Globus pallidus (tissue), 1 donor: Measurements from ENCODE around the gene SERTAD4.
A peak's percentile ranks its signal among the peaks of the same experiment; 100 is the strongest.
"Not testable (repeated sequence)": the region's sequence is repeated elsewhere in the genome, so short reads cannot be mapped to it uniquely, and the experiment has no call there.

Experiments
- DNase-seq: peaks from one replicate; pipeline ENCODE4 v3.0.0-alpha.2; 2015; ENCODE audit warnings: low spot score

Gene SERTAD4

DNA sequence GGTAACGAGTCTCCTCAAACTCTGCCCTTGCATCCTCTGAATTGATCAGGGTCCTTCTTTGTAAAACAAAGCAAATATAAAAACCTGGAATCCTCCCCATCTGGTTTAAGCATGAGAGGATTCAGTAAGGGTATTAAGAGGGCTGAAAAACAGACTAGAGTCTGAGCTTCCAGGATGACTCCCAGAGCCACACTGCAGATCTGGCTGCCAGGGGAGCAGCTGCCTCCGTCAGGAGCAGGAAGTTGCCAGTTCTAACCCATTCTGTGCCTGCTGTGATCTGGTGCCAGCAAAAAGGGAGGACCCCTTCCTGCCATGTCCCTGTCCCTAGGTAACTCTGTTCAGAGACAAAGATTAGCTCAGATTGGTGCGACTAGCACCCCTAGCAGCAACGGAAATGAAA, 27.5 kb downstream of the SERTAD4 start:
- DNase-seq = no peak

DNA sequence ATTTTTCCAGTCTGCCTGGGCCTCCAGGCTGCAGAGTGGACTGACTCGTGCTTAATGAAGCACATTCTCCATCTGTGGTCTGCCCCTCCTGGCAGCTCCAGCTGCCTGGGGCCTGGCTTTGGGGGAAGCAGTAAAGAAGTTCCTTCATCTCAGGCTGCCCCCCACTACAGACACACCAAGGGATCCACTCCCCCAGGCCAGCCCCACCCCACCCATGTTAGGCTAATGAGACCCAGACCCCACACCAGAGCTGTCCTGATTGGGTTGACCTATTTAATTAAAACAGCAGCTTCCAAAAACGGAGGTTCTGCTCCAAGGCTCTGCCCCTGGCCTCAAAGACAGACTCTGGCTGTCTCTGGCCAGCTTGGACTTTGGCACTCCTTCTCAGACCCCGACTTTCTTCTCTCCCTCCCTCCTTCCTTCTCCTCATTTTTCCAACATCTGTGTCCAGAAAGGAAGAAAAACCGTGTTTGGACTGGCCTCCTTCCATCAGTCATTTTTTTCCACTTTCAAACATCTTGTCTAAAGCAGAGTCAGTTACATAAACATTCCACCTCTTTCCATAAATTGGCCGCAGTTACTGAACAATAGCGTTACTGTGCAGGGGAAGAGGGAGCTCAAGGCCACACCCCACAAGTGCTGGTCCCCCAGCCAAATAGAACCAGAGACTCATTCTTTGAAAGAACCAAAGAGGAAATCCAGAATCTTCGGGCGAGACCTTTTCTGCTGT, 29.7 kb downstream of the SERTAD4 start:
- DNase-seq = peak; percentile 52

DNA sequence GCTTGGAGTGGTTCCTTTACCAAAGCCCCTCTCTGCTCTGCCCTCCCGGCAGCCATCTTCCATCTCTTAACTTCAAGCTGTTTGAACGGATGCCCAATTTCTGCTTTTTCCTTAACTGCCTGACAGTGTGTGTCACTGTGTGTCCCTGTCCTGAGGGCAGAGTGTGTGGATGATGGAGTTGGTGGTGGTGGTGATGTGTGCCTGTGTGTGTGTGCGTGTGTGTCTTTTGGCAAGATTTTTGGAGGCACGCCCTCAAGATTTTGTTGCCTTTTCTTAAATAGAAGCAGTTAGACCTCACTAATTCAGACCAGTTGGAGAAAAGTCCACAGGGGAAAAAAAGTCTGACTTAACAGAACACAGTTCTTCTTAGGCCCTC, 30.3 kb downstream of the SERTAD4 start:
- DNase-seq = no peak

DNA sequence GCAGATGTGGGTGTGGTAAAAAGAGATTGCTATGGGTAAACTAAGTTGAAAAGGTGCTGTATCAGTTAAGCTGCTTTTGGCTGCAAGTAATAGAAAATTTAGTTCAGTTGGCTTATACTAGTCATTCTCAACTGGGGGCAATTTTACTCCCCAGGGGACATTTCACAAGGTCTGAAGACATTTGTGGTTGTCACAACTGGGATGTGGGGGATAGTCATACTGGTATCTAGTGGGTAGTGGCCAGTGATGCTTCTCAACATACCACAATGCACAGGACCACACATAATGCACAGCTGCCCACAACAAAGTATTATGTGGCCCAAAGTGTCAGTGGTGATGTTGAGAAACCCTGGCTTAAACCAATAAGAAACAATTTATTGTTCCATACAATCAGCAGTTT, 31.4 kb downstream of the SERTAD4 start:
- DNase-seq = no peak

DNA sequence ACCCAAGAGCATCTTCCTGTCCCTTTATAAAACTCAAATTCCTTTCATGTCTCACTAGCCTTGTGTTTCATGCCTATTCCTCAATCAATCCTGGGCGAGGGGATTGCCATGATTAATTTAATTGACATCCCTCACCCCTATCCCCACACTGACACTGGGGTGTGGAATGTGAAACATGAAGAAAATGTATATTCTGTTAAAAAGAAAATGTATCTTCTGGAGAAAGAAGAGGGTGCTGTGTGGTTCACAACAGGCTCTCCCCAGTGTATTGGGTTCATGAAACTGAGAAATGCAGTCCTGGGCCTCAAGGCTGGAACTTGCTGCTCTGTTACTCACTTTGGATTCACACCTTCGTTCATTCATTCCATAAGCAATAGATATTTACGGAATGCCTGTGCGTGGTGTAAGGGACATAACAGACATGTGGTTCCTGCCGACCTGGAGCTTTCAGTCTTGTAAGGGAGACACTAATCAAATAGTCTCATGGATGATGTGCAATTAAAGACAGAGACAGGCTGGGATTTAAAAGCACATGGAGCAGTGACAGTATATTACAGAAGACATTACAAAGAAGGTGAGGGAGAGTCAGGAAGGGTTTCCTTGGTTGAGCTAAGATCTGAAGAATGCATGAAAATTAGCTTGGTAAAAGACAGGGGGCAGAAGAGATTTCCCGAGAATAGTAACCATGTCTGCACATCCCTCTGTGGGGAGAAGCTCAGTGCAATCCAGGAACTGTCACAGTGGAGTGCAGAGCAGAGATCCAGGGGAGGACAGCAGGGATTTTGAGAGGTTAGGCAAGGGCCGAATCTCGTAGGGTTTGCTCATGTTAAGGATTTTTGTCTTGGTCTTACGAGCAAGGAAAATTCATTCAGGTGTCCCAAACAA, 32.1 kb downstream of the SERTAD4 start:
- DNase-seq = no peak

DNA sequence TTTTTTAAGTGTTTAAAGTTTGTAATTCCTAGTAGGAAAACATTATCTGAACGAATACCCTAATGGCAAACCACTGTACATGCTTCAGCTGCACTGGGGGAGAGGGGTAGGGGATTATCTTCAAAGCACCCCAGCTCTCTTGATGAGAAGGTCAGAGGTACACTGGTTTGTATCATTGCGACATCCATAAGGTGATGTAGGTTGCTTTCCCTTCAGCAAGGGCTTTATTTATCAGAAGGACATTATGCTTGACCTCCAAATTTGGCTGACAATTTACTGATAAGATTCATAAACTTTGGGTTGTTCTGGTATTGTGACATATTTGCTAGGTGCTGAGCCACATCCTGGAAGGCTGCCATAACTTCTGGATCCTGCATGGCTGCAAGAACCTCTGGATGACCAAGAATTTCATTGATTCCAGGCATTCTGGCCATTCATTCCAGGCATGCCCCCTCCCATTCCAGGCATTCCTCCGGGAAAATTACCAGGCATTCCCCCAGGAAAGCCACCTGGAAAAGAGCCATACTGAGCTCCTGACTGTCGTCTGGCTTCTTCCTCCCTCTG, 32.9 kb downstream of the SERTAD4 start:
- DNase-seq = not testable (repeated sequence)

DNA sequence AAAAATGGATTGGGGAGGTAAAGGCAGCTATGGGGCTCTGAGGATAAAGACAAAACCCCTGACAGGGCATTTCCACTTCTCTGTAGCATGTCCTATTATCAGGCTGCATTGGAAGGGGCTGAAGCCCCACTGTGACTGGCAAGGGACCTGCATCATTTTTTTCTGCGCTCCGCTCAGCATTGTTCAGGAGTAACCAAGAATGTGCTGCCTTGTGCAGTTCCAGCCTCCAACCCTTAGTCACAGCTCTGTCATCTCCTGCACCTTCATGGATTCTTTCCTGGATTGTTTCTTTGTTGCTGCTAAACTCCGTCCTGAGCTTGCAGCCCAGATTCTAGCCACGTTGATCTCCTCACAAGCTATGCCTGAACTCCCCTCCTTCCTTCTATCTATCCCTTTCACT, 37.4 kb downstream of the SERTAD4 start:
- DNase-seq = no peak

DNA sequence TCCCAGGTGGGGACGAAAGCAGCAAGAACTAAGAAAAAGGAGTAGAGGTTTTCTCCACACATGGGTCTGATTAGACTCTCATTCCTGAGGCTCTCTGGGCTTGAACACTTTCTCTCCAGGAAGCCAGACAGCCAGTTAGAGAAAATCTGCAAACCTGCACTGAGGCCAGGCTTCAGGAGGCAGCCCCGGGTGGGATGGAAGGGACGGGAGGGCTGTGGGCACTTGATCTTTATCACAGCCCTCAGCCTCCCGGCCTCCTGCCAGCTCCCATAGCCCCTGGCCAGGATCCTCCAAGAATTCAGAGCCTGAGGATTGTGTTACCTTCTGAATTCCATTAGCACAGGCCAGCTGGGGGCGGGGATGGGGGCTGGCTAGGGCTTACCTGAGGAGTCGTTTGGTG, 40.1 kb downstream of the SERTAD4 start:
- DNase-seq = no peak

DNA sequence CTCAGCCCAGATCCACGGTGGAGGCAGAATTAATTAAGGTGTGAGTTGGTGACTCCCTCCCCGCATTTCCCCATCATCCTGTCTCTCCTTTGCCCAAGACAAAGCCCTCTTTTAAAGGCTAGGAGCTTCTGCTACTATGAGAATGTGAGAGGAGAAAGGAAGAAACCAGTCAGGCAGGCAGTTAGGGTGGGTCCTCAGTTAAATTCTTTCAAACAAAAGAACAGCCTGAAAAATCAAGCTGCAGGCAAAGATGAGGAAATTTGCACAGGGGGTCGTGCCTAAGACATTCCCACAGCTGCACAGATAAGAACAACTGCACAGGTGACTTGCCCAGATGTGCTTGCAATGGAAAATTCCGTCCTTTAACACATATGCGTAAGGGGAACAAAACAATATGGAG, 47.6 kb downstream of the SERTAD4 start:
- DNase-seq = no peak

DNA sequence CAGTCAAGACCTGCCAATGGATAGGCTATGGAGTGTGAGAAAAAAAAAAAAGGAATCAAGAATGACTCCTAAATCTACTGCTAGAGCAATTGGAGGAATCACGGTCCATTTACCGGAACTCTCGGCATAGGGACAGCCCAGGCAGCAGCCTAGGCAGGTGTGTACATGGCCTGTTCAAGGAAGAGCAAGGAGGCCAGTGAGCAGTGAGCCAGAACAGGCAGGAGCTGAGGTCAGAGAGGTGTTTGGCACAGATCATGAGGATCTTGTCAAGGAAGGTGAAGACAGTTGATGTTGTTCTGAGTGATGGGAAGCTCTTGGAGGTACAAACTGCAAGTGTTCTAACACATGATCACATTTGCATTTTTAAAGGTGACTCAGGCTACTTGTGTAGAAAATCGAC, 55.5 kb downstream of the SERTAD4 start:
- no peak for DNase-seq

DNA sequence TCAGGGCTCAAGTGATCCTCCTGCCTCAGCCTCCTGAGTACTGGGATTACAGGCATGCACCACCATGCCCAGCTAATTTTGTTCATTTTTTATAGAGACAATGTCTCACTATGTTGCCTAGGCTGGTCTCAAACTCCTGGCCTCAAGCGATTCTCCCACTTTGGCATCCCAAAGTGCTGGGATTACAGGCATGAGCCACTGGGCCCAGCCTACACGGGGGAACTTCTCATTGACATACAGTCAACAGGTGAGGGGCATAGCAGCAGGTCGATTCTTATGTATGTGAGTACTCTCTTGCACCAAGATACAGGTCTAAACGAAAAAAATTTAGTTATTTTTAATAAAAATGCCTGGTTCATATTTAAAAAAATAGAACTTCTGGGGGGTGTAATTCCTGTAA, 56.7 kb downstream of the SERTAD4 start:
- DNase-seq = no peak

DNA sequence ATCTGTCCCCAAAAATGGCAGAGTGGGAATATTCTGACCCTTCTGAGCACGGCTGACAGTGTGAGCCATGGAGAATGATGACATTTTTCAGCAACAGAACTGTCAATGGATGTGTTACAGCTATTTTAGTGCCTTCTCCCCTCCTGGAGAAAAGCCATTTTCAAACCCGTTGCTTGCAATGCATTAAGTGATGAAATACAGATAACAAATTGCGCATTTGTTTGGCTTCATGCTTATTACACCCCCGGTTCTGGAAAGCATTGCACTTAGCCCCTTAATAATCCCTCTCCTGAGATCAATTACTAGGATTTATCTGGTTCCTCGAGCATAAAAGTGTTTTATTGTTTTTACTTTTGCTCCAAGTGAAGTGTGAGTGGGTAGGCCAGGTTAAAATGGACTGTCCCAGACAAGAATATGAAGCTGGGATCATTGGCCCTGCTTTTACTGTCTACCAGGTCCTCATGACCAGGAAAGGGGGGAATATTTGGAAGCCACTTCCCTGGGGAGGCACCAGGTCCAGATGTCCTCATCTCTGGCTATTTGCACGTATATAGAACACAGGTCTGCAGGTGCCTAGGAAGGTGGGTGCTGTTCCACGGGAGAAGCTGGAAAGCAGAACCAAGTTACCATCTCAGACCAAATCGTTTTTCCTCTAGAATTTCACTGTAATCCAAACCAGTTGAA, 58.6 kb downstream of the SERTAD4 start:
- no peak for DNase-seq

DNA sequence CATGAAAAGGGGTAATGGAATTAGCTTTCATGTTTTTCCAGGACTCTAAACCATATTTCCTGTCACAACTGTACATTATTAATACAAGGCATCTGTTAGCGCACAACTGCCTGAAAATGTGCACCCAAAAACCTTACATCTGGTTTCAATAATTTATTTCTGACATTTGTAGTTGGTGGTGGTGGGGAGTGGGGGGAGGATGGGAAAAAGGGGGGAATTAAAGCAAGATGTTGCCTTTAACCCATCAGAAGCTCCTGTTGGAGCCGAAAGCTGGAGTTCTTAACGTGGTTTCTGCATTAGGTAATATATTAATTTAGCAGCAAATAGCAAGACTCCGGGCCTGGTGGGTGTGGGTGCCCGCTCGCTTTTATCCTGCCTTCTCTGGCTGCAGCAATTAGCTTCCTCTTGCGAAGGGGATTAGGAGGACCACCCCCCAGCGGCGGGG, 59.2 kb downstream of the SERTAD4 start:
- DNase-seq = no peak

DNA sequence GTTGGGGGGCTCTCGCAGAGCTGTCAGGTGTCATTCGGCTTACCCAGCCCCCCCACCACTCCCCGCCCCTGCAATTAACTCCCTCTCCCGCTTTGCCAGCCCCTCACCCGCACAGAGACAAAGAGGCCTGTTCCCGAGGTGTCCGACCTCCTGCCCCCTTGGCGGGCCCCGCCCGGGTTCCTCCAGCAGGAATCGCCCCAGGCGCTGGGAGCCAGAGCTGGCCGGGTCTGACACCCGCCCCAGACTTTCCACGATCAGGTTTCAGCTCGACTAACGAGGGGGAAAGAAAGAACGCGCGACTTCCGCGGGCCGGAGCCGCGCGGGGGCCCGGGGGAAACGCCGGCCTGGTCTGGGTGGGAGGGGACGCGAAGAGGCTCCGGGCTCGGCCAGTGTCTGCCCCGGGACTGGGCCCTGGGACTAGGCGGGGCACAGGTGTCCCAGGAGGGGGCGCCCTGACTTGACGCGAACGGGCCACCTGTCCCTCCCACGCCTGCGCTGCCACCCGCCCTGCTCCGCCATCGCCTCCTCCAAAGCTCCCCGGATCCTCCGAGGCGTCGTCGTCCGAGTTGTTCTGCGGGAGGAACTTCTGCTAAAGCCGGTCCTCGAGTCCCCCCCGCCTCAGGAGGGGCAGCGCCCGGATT, 59.8 kb downstream of the SERTAD4 start:
- no peak for DNase-seq

DNA sequence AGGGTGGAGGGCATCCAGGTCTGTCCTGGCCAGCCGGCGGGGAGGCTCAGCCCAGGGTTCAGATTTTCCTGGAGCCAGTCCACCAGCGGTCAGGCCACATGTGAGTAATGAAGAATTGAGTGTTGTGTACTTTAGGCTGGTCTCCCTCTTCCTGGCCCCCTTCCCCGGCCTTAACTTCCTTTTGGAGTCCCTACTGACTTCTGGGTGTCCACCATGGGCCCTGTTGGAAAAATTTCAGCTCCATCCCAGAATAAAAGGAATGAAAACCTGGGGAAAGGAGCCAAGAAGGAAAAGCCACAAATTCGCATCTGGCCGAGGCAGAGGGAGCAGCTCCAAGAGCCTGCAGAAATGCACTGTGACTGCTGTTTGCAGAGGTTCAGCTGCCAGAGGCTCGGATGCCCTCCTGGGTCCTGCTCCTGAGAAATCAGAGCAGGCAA, 60.6 kb downstream of the SERTAD4 start:
- DNase-seq = no peak

DNA sequence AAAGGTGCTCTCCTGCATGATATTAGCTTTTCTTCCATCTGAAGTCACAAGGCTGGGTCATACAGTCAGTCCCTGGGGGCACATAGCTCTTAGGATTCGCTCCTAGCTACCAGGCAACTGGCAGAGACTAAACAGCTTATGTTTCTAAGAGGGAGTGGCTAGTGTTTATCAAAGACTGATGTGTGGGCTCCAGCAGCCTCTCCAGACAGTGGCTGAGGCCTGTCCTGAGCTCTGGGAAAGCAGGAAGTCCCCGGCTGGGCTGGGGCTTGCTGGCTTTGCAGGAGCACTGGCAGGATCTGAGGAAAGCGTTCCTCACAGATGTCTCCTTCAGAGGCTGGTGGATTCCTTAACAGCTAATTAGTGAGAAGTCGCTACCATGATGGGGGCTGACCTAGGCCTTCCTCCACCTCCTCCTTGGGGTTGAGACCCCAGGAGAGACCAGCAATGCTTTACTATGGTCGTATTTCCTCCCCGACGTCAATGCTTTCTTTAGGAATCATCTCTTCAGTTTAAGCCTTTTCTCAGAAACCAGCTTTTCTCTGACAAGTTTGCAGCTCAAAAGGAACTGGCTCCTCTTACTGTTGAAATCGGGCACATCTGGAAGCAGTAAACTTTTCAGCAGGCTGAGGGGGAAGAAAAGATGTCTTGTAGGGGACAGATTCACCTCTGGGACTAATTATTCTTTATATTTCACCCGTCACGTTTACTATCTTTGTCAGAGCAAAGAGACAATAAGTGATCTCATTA, 62.6 kb downstream of the SERTAD4 start:
- DNase-seq = no peak
